Stimulated activated CD4-positive, alpha-beta T cell treated with anti-CD3 and anti-CD28 coated beads, TNF-alpha, amount 100 ng/mL, for 24 hours (primary cell): Measurements from ENCODE around the gene FAM107B.
"Not testable (repeated sequence)": the region's sequence is repeated elsewhere in the genome, so short reads cannot be mapped to it uniquely, and the experiment has no call there.

Experiments used
- DNase-seq, 3 experiments: peaks; one replicate each; pipeline ENCODE4 v3.0.0-alpha.2; 2020; ENCODE audit warnings: low read depth in 3 of 3

The FAM107B gene

DNA sequence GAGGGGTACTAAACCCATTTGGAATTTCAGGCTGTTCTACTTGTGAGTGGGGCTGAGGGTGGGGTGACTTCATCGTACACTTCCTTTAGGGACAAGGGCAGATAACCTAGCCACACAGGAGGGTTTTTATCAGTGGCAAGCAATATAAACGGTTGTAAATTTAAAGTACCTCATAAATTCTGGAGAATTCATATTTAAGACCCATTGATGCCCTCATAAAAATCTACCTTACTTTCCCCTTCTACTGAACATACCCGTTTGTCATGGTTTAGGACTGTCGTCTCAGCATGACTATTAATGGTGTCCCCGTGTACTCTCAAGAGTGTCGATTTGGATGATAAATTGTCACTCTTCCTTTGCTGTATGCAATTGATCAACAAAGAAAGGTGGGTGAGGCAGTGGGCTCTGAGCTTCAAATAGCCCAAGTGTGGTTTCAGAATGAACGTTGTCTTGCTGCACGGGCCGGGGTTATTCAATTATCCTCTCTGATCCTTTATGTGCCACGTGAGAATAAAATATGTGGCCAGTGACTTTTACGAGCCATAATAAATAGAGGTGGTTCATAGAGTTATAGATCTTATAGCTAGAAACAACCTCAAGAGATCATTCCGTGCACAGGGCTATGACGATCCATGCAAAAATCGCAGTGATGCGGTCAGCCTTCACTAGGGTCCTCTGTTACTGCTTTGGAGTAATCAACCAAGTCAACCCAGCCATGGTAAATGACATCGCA, 82.2 kb downstream of the FAM107B start:
- DNase-seq, result no peak

GRCh38 chr10:14691359-14691758, 83.3 kb downstream of the FAM107B start:
- DNase-seq, result no peak

DNA sequence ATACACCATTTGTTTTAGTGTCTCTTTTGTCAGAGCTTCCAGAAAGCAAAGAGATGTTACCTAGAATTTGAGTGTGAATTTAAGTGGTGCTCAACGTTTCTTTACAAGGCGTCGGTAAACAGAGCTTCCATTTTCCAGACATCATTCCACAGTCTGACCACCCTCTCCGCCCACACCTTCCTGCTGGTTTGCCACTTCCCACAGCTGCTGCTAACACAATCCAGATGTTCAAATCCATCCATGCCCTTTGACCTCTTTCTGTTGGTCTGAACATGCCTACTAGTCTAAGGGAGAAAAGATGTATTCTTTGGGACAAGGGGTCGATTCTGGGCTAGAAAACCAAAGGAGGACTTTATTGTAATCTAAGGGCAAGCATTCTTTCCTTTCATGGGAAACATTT, 86.1 kb downstream of the FAM107B start:
- DNase-seq, result no peak

DNA sequence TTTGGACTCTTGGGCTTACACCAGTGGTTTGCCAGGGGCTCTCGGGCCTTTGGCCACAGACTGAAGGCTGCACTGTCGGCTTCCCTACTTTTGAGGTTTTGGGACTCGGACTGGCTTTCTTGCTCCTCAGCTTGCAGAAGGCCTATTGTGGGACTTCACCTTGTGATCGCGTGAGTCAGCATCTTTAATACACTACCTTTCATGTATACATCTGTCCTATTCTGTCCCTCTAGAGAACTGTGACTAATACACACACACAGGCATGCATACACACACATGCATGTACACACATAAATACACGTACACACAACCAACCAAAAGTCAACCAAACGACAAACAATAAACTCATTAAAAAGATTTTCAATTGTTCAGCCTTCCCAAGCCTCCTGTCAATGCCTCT, 86.5 kb downstream of the FAM107B start:
- not testable (repeated sequence) for DNase-seq

- DNase-seq, result no peak
Measured at GRCh38 chr10:14687340-14687739, 87.4 kb downstream of the FAM107B start.

- DNase-seq, result no peak
Measured at GRCh38 chr10:14686356-14686755, 88.3 kb downstream of the FAM107B start.

GRCh38 chr10:14684354-14684753, 90.3 kb downstream of the FAM107B start:
- DNase-seq, result no peak

- DNase-seq, result no peak
Measured at GRCh38 chr10:14683256-14683655, 91.4 kb downstream of the FAM107B start.

GRCh38 chr10:14681802-14682201, 92.9 kb downstream of the FAM107B start:
- no peak for DNase-seq

DNA sequence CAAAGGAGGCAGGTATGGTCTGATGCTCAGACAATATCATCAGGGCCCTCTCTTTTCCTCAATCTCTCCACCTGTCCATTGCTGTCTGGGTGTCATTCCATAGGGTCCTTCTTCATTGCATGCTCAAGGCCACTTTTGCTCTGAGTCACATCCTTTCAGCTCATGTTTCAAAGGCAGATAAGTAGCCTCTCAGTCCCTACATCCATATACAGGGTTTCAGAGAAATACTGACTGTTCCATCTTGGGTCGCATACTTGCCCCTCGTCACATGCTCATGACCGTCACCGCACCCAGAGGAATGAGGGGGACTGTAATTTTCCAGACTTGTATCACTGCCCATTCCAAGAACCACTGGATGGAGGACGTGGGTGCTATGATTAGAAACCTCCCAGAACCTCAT, 93.4 kb downstream of the FAM107B start:
- no peak for DNase-seq

- DNase-seq, result no peak
Measured at GRCh38 chr10:14678637-14679036, 96.1 kb downstream of the FAM107B start.

DNA sequence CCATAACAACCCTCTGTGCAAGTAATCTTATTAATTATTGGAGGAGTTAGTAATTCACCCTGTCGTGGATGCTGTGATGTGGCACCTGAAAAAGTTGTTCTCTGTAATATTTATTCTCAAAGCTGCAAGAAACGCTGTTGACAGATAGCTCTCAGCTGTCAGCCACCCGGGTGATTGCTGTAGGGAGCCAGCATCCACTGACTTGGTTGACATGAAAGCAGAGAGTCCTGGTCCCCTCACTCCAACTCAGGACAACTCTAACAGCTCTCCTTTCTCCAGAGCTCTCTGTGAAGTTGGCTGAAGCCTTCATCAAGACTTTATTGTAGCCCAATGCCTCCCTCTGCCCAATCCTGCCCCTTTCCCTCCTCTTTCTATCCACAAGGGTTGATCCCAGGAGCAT, 98.0 kb downstream of the FAM107B start:
- DNase-seq, result no peak

- no peak for DNase-seq
Measured at GRCh38 chr10:14674376-14675050, 100.2 kb downstream of the FAM107B start.

- DNase-seq, result no peak
Measured at GRCh38 chr10:14673189-14673861, 101.4 kb downstream of the FAM107B start.

- DNase-seq, result no peak
Measured at GRCh38 chr10:14671386-14671831, 103.3 kb downstream of the FAM107B start.

DNA sequence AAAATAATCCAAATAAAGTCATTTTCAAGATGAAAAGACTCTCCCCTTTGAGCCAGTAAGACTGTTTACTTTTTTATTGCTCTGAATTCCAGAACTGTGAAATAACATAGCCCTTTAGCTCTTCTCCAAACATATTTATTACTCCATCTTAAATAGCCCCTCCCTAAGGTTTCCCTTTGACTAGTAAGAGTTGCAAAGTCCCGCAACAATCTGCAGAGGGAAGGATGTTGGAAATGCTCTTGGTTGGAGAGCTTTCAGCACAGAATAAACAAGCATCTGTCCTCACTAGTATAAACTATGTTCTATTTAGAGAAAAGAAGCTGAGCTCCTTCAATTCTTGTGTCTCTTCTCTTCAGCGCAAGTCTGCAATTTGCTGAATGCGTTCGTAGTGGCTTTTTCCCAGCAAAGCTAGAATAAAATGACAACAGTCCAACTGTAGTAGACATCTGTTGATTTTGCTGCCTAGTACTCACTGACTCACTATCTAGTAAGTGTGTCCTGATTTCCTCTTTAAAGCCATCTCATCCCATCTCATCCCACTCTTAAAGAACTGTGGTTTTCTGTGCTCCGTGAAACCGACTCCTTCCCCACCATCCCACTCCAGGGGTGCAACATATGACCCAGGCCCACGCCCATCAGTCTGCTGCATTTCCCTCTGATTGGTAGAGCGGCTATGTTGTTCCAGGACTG, 104.0 kb downstream of the FAM107B start:
- no peak for DNase-seq

DNA sequence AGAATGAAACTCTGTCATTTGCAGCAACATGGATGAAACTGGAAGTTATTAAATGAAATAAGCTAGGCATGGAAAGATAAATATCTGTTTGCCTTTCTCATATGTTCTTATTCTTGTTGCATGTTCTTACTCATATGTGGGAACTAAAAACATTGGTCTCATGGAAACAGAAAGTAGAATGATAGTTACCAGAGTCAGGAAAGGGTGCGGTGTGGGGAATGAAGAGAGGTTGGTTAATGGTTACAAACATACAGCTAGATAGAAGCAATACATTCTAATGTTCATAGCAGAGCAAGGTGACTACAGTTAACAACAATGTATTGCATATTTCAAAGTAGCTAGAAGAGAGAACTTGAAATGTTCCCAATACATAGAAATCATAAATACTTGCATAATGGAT, 105.1 kb downstream of the FAM107B start:
- no peak for DNase-seq

GRCh38 chr10:14667781-14668180, 106.9 kb downstream of the FAM107B start:
- no peak for DNase-seq

DNA sequence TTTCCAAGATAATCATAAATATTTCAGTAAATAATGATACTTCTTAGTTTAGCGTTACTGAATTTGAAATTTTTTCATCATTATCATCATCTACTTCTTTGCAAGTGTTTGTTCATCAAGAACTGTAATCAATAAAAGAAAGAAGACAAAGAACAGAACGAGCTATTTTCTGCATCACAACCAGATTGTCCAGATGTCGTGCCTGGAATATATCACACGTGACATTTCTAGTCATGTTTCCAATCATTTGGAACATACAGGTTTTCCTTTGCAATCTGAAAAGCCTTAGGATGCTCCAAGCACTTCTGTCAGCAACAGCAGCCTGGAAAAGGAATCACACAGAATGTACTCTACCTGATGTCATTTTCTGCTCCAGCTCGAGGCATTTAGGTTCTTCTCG, 107.4 kb downstream of the FAM107B start:
- no peak for DNase-seq

- no peak for DNase-seq
Measured at GRCh38 chr10:14665865-14666857, 108.5 kb downstream of the FAM107B start.

GRCh38 chr10:14665304-14665703, 109.4 kb downstream of the FAM107B start:
- peak in 1 of 3 experiments; percentile 11 for DNase-seq
